Stomach (tissue), 4 donors: Measurements from ENCODE around the gene ERRFI1.

Experiments
- EP300 ChIP-seq: sonication (generic); formaldehyde crosslinking; IDR thresholded peaks from one replicate; pipeline ENCODE4 v1.6.1; 2017; ENCODE audit warnings: antibody characterized with exemption
- POLR2AphosphoS5 ChIP-seq, 3 donors: sonication (generic); formaldehyde crosslinking; IDR thresholded peaks; one replicate each; pipeline ENCODE4 v1.6.1; 2016; ENCODE audit warnings: antibody characterized with exemption in 3 of 3
- TF ChIP-seq, protein P1 (sequence below), 7 experiments: fragments of 450-650 bp in 4 of 7; fragments of 200-600 bp in 3 of 7; sonication (generic) in 3 of 7; IDR thresholded peaks; one replicate each; pipeline ENCODE4 v1.5.1; 2016 to 2019; ENCODE audit warnings: antibody characterized with exemption in 7 of 7, control low read depth in 2 of 7, mild to moderate bottlenecking in 1 of 7

DNA sequence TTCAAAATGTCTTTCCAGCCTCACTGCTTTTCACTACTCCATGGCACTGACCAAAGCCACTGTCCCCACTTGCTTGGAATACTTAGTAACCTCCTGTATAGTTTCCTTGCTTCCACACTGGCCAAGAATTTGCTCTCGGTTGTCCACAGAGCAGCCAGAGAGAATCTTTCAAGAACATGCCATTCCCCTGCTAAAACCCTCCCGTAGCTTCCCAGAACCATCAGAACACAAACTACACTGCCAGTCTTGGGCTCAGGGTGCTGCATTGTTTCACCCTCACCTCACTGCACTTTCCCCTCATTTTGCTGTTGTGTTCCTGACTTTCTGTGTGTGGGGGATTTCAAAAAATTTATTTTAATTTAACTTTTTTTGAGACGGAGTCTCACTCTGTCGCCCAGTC, 25.5 kb upstream of the ERRFI1 start:
- TF ChIP-seq, protein P1, sequence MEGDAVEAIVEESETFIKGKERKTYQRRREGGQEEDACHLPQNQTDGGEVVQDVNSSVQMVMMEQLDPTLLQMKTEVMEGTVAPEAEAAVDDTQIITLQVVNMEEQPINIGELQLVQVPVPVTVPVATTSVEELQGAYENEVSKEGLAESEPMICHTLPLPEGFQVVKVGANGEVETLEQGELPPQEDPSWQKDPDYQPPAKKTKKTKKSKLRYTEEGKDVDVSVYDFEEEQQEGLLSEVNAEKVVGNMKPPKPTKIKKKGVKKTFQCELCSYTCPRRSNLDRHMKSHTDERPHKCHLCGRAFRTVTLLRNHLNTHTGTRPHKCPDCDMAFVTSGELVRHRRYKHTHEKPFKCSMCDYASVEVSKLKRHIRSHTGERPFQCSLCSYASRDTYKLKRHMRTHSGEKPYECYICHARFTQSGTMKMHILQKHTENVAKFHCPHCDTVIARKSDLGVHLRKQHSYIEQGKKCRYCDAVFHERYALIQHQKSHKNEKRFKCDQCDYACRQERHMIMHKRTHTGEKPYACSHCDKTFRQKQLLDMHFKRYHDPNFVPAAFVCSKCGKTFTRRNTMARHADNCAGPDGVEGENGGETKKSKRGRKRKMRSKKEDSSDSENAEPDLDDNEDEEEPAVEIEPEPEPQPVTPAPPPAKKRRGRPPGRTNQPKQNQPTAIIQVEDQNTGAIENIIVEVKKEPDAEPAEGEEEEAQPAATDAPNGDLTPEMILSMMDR (IDR thresholded peaks at IDR 0.05), result no peak
- TF ChIP-seq EP300 (peak; percentile 62), POLR2AphosphoS5 (IDR thresholded peaks at IDR 0.05) (peak in 1 of 3 donors; percentile 48)
